Measurements from ENCODE around the gene PAH. TPM values are rescaled to one million over a fixed set of nuclear protein-coding genes. Genes with fewer than 3 reads are reported as not detected.

Gene PAH
- total and polyA plus RNA-seq, 2 of the 8 experiments (the other 6 are each of a cell fraction or from before 2014, with no cell fraction given), result 3.9 to 9.0 TPM

DNA sequence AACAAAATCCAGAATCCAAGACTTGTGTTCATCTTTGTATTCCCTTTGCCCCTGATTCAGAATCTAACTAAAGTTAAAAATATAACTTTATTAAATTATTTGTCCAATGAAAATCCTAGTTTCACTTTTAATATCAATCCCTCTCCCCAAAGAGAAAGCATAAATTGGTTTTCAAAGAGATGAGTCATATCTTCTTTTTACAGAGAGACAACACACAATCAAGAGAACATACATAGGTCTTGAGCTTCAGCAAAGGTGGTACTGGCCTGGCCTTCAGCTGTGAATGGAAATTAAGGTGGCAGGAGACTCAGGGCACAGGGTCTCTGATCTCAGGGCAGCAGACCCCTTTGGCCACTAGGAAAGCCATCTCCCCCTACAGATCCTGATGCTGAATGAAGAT is 36.2 kb upstream of the PAH start:
- Histone ChIP-seq H2BK20ac (ENCODE audit: low read length) (no peak overlapping the region), H2BK120ac (replicated peaks; ENCODE audit: low read depth, low read length) (no peak overlapping the region), H3K4me2 (ENCODE audit: insufficient read depth in 1 of 2, low read depth in 2 of 2, low read length in 2 of 2) (no peak overlapping the region), H2BK5ac (ENCODE audit: low read depth, low read length) (no peak overlapping the region), H3K9me3 (ENCODE audit: insufficient read depth in 2 of 2, low read depth in 1 of 2, low read length in 1 of 2) (no peaks in the 10 kb centered on the region), H3K4me1 (replicated peaks in 1 of 4; ENCODE audit: control insufficient read depth in 3 of 4, insufficient read depth in 4 of 4, low read length in 3 of 4) (peaks cover 7 to 24% (median 12%) of the 10 kb centered on the region in 4 experiments), H3K4me3 (ENCODE audit: extremely low read depth in 1 of 4, insufficient read depth in 2 of 4, low read depth in 3 of 4, low read length in 4 of 4) (no peak overlapping the region), H3K18ac (ENCODE audit: extremely low read depth, low read length) (no peak overlapping the region), H4K20me1 (replicated peaks in 1 of 2; ENCODE audit: control insufficient read depth in 1 of 2, insufficient read depth in 2 of 2, low read length in 2 of 2) (peaks cover 10 to 16% of the 10 kb centered on the region in 2 experiments), H3K56ac (replicated peaks; ENCODE audit: insufficient read length, low read depth, low read length) (no peak overlapping the region), H3K27ac (ENCODE audit: low read depth, low read length) (no peak overlapping the region), H3K79me1 (ENCODE audit: low read depth, low read length) (no peaks in the 10 kb centered on the region), H2BK12ac (ENCODE audit: low read depth, low read length) (no peak overlapping the region), H3K9ac (replicated peaks in 1 of 4; ENCODE audit: extremely low read depth in 1 of 4, low read depth in 3 of 4, low read length in 3 of 4) (no peak overlapping the region), H4K5ac (ENCODE audit: insufficient read length, low read depth, low read length) (no peak overlapping the region), H2AFZ (ENCODE audit: low read length) (no peak overlapping the region), H4K8ac (ENCODE audit: extremely low read depth, insufficient read depth, low read length) (no peak overlapping the region), H3K79me2 (ENCODE audit: control insufficient read depth in 1 of 2, insufficient read depth in 2 of 2, low read length in 2 of 2) (no peaks in the 10 kb centered on the region), H3K36me3 (ENCODE audit: control insufficient read depth in 2 of 4, insufficient read depth in 4 of 4, low read length in 3 of 4) (peaks cover 0 to 4% (median 0%) of the 10 kb centered on the region in 4 experiments; a peak in 1 of 8 replicates), H3K4ac (replicated peaks; ENCODE audit: insufficient read length, low read depth, low read length) (no peak overlapping the region), H3K23ac (ENCODE audit: insufficient read length) (no peak overlapping the region), H2BK15ac (ENCODE audit: low read length) (no peak overlapping the region), H3K14ac (ENCODE audit: insufficient read length) (no peak overlapping the region), H4K91ac (replicated peaks; ENCODE audit: insufficient read length, low read length) (no peak overlapping the region), H3K27me3 (replicated peaks in 1 of 4; ENCODE audit: control insufficient read depth in 3 of 4, extremely low read depth in 1 of 4, insufficient read depth in 3 of 4, low read length in 3 of 4) (peaks cover 78 to 93% (median 90%) of the 10 kb centered on the region in 4 experiments), H2AK5ac (ENCODE audit: low read depth, low read length) (no peak overlapping the region), H3K23me2 (ENCODE audit: low read depth, low read length) (peaks cover 18% of the 10 kb centered on the region; the same call in 1 of the 2 replicates)
- DNase-seq (ENCODE audit: low read depth in 1 of 2, low spot score in 2 of 2) (no peak), FAIRE-seq (no peak)
- CTCF ChIA-PET (ENCODE audit: partially characterized antibody), result interaction anchor here (1.0 to 2.0 kb wide), 3 partner anchors 11 to 594 kb away, joined by 5 to 7 read pairs (median 6); no protein-coding TSS in a partner anchor
- POLR2A ChIA-PET (ENCODE audit: partially characterized antibody), result no interaction called here
- no peak for TF ChIP-seq JUND (IDR thresholded peaks at IDR 0.05; ENCODE audit: low read length)
- no peak for TF ChIP-seq CBX8 (IDR thresholded peaks at IDR 0.05; ENCODE audit: borderline replicate concordance, low read depth, low read length)
- TF ChIP-seq EP300 (IDR thresholded peaks at IDR 0.05; ENCODE audit: borderline replicate concordance in 1 of 2, low read depth in 2 of 2, low read length in 2 of 2), result no peak
- TF ChIP-seq, protein P1, sequence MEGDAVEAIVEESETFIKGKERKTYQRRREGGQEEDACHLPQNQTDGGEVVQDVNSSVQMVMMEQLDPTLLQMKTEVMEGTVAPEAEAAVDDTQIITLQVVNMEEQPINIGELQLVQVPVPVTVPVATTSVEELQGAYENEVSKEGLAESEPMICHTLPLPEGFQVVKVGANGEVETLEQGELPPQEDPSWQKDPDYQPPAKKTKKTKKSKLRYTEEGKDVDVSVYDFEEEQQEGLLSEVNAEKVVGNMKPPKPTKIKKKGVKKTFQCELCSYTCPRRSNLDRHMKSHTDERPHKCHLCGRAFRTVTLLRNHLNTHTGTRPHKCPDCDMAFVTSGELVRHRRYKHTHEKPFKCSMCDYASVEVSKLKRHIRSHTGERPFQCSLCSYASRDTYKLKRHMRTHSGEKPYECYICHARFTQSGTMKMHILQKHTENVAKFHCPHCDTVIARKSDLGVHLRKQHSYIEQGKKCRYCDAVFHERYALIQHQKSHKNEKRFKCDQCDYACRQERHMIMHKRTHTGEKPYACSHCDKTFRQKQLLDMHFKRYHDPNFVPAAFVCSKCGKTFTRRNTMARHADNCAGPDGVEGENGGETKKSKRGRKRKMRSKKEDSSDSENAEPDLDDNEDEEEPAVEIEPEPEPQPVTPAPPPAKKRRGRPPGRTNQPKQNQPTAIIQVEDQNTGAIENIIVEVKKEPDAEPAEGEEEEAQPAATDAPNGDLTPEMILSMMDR (IDR thresholded peaks at IDR 0.05; ENCODE audit: control extremely low read depth in 1 of 3, insufficient read depth in 1 of 3, low read depth in 1 of 3, low read length in 3 of 3), result no peak
- no peak for TF ChIP-seq NRF1 (IDR thresholded peaks at IDR 0.05; ENCODE audit: low read depth, low read length)
- TF ChIP-seq, protein P2, sequence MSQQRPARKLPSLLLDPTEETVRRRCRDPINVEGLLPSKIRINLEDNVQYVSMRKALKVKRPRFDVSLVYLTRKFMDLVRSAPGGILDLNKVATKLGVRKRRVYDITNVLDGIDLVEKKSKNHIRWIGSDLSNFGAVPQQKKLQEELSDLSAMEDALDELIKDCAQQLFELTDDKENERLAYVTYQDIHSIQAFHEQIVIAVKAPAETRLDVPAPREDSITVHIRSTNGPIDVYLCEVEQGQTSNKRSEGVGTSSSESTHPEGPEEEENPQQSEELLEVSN (IDR thresholded peaks at IDR 0.05), result no peak
- TF ChIP-seq SIRT6 (IDR thresholded peaks at IDR 0.05; ENCODE audit: low read length), result no peak
- no peak for TF ChIP-seq CHD2 (IDR thresholded peaks at IDR 0.05; ENCODE audit: low read length)
- no peak for TF ChIP-seq JUN (IDR thresholded peaks at IDR 0.05; ENCODE audit: low read depth, low read length)
- TF ChIP-seq FOSL1 (IDR thresholded peaks at IDR 0.05; ENCODE audit: insufficient read depth, low read depth, low read length), result no peak
- TF ChIP-seq RNF2 (IDR thresholded peaks at IDR 0.05; ENCODE audit: borderline replicate concordance, low read depth, low read length, missing control alignments, poor library complexity, severe bottlenecking), result no peak

Data from H1 (cell line).